GM19035 (cell line): ENCODE data around the gene KDF1.

Source experiments
- ATAC-seq: cut with Tn5 transposase; IDR thresholded peaks from one replicate; pipeline ENCODE4 v1.9.1; 2021; ENCODE audit not compliant: unreplicated experiment

The KDF1 gene

DNA sequence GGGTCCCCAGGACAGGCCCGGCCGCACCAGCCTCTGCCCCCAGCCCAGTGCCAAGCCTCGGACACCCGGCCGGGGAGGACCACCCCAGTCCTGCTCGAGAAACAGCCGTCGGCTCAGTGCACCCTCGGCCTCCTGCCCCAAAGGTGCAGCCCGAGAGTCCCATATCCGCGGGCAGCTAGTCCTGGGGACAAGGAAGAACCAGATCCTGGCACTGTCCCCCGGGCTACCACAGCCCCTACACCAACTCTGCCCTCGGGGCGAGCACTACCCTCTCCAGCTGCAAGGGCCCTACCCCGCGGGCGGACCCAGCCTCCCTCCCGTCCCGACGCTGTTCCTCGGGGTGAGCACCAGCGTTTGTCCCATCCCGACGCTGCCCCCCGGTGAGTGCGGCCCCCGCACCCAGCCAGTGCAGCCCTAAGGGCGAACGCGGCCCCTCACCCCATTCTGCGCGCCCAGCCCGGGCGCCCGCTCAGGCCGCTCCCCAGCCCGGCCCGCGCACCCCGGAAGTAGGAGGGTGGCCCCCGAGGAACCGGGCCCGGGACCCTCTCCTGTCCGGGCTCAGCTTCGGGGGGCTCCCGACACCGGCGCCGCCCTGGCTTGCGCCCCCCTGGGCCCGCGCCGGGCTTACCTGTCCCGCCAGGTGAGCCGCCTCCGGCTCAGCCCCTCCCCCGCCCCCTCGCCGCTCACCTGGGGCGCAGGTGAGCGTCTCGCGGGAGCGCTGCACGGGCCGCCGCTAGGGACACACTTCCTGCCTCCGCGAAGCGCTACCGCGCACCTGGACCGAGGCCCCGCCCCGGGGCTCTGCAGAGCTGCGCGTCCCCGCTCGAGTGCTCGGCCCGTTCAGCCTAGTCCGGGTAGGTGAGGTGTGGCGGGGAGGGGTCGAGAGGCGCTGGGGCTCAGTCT lies at the start of gene KDF1:
TSS of gene KDF1 (minus strand) at position 747 of the 903 bp plus-strand sequence. CDS start 8,088 bp downstream, outside the sequence.
- no peak for ATAC-seq

DNA sequence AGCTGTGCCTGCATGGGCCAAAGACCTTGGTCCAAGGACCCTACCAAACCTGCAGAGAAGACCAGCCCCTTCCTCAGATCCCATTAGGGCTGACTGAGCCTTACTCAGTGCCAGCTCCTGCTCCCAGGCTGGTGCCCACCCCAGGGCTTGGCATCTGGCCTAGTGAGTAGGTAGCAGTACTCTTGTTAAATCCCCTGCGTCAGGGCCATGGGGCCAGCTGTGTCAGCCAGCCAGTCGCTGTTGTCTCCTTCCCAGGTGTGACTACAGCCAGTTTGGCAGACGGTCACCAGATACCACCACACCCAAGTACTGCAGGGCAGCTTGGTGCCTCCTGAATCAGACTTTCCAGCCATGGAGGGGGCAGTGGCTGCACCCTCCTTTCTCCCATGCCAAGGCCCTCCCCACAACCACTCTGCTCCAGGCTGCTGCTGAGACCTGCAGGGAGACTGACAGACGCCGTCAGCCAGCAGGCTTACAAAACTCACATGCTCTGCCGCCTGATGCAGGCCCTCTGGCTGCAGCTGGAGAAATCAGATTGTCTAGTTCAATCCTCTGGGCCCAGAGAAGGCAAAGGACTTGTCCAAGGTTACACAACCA lies 49.4 kb upstream of the KDF1 start:
- no peak for ATAC-seq

GRCh38 chr1:27007909-27008582 lies 47.8 kb upstream of the KDF1 start:
- ATAC-seq = no peak

DNA sequence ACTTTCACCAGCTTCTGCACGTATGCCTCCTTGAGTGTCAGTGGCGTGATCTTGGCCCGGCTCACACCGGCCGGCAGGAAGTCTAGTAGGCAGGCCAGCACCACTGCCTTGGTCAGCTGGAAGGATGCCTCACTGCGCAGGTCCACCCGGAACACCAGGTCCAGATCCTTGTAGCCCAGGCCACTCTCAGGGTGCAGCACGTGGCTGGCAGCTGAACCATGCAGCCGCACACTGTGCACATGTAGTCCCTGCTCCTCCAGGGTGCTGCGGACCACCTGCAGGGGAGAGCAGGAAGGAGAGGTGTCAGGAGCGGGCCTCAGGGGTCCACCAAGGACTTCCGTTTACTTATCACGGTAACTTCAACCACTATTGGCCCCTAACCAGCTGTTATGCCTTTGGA lies 46.4 kb upstream of the KDF1 start:
- no peak for ATAC-seq

GRCh38 chr1:27005648-27006496 lies 45.6 kb upstream of the KDF1 start:
- no peak for ATAC-seq

GRCh38 chr1:27005166-27005530 lies 44.9 kb upstream of the KDF1 start:
- no peak for ATAC-seq

DNA sequence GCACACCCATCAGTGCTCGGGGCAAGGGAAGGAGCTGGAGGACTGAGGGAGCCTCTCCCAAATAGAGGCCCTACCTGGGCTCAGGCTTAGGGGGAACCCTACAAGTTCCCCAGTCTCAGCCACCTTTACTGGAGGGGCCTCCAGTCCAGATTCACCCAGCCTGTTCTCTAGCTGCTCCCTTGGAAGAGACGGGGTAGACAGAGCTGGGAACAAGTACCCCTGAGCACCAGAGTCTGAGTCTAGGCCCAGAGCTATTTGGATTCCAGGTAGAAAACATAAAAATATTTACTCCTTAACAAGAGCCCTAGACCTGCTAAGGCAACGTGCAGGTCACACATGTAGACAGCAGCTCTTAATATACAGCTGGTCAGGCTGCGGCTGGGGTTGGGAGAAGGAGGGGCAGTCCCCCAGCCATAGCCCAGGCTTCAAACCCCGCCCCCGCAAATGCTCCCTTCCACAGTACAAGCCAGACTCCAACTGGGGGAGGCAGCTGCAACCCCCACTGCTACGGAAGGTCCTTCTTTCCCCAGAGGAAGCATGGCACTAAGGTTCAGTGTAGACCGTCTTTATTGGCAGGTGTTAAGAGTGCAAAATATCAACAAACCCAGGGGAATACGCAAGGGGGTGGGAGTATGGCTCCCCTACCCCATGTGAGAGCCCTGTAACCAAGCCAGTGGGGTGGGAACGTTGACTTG lies 44.4 kb upstream of the KDF1 start:
- no peak for ATAC-seq

GRCh38 chr1:27003745-27004470 lies 43.6 kb upstream of the KDF1 start:
- ATAC-seq = no peak

DNA sequence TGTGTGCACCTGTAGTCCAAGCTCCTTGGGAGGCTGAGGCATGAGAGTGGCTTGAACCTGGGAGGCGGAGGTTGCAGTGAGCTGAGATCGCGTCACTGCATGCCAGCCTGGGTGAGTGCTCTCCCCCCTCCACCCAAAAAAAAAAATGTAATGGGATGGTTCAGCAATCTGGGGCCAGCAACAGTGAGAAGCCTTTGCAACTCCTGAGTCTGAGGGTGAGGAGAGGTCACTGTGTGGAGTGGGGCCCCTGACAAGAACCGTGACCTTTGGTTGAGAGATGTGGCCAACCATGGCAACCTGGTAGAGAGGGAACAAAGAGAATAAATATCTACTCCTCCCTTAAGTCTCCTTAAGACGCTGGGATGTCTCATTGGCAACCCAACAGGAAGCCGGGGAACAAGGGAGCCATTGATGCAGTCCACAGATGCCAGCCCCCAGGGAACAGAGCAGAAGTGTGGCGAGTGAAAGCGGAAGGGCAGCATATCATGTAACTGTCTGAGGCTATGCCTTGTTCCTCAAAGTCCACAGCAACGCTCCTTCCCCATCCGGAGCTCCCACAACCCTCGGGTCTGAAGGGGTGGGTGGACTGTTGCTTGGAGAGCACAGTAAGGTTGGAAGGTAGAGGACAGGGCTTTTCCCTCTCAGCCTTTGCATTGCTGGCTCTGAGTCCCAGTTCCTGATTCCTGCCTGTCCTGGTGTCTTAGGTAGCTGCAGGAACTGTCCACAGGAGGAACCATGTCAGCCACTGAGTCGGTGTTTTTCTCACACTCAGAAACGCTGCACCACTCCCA lies 41.5 kb upstream of the KDF1 start:
- no peak for ATAC-seq

- ATAC-seq = no peak
These were observed 40.7 kb upstream of the KDF1 start for GRCh38 chr1:27000817-27001460.

- no peak for ATAC-seq
These were observed 40.0 kb upstream of the KDF1 start for GRCh38 chr1:27000090-27000816.

- ATAC-seq = no peak
These were observed 39.2 kb upstream of the KDF1 start for GRCh38 chr1:26999440-26999987.

- ATAC-seq = no peak
These were observed 38.4 kb upstream of the KDF1 start for GRCh38 chr1:26998429-26999300.

DNA sequence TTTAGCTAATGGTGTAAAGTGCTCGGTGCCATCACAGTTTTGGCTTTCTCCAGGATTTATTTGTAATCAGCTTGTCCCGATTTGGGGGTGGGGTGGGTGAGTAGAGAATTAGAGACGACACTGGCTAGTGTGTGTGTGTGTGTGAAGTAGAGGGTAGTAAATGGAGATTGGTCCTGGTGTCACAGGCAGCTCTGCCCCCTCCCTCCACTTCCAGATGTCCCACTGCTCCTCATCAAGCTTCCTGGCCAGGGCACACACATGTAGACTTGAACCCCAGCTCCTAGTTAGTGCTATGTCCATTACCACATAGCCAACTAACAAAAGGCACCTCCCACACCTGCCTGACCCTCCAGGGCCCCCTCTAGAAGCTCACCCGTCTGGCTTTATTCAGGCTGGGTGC lies 36.4 kb upstream of the KDF1 start:
- ATAC-seq = no peak

DNA sequence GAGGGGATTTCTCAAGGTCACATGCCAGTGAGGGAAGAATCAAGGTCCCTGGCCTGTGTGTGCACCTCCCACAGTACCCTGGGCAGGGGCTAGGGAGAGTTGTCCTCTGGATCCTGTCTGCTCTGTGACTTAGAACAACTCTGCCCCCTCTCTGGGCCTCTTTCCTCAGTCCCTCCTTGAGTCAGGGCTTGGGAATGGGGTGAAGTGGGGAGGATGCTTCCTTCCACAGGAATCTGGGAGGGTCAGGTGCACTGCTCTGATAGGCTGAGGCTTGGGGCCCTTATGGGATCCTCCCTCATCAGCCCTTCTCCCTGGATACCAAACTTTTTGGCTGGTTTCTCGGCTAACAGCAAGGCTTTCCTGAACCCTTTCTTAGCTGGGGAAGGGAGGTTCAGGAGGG lies 35.8 kb upstream of the KDF1 start:
- ATAC-seq = no peak

GRCh38 chr1:26994787-26995517 lies 34.7 kb upstream of the KDF1 start:
- no peak for ATAC-seq
